ENCODE data around the gene CNR2. TPM values are rescaled to one million over a fixed set of nuclear protein-coding genes. Genes with fewer than 3 reads are reported as not detected.

The CNR2 gene
- total RNA-seq, 2 donors from 2014 or later: not detected

- Histone ChIP-seq H3K4me1 (ENCODE audit: control insufficient read depth, insufficient read depth, low read length) (peaks cover 7% of the 10 kb centered on the region), H3K27ac (ENCODE audit: low read depth, low read length) (no peak overlapping the region), H3K9ac (ENCODE audit: extremely low read depth, low read length, poor library complexity, severe bottlenecking) (no peak overlapping the region), H3K36me3 (ENCODE audit: control insufficient read depth, insufficient read depth, low read length) (no peaks in the 10 kb centered on the region), H3K27me3 (ENCODE audit: control insufficient read depth, insufficient read depth, low read length, poor library complexity, severe bottlenecking) (no peaks in the 10 kb centered on the region), H3K4me3 (ENCODE audit: low read length) (no peak overlapping the region), H3K9me3 (ENCODE audit: control insufficient read depth, low read length) (no peaks in the 10 kb centered on the region)
- H3K4me1 Mint-ChIP-seq: peaks cover 5% of the 10 kb centered on the region
- WGBS, 2 experiments (ENCODE audit: insufficient coverage in 1 of 2, insufficient read length in 1 of 2): 65 to 73% methylated on average over 9 to 12 of the region's 12 CpGs
- no peak overlapping the region for H3K27ac Mint-ChIP-seq
- H3K4me3 Mint-ChIP-seq: no peak overlapping the region
- DNase-seq: peak; percentile 93
- TF ChIP-seq CTCF (conservative IDR thresholded peaks at IDR 0.05): peak; percentile 81
- H3K9me3 Mint-ChIP-seq: no peaks in the 10 kb centered on the region
- H3K27me3 Mint-ChIP-seq (ENCODE audit: insufficient read depth): peaks cover 2% of the 10 kb centered on the region
- H3K36me3 Mint-ChIP-seq (ENCODE audit: low read depth): no peaks in the 10 kb centered on the region
Observed at GRCh38 chr1:23916209-23917131, 3.3 kb upstream of the CNR2 start.

- no peaks in the 10 kb centered on the region for H3K36me3 ChIP-seq (ENCODE audit: control insufficient read depth, insufficient read depth, low read length)
- no peak for TF ChIP-seq CTCF (conservative IDR thresholded peaks at IDR 0.05)
- Mint-ChIP-seq H3K36me3 (ENCODE audit: low read depth) (no peaks in the 10 kb centered on the region), H3K27ac (no peak overlapping the region), H3K4me1 (peaks cover 5% of the 10 kb centered on the region), H3K4me3 (no peak overlapping the region), H3K27me3 (ENCODE audit: insufficient read depth) (peaks cover 2% of the 10 kb centered on the region), H3K9me3 (no peaks in the 10 kb centered on the region)
- WGBS, 2 experiments (ENCODE audit: insufficient coverage in 1 of 2, insufficient read length in 1 of 2): 82 to 93% methylated on average over 4 to 5 of the region's 5 CpGs
- H3K9me3 ChIP-seq (ENCODE audit: control insufficient read depth, low read length): no peaks in the 10 kb centered on the region
- no peak overlapping the region for H3K9ac ChIP-seq (ENCODE audit: extremely low read depth, low read length, poor library complexity, severe bottlenecking)
- H3K27ac ChIP-seq (ENCODE audit: low read depth, low read length): no peak overlapping the region
- no peaks in the 10 kb centered on the region for H3K27me3 ChIP-seq (ENCODE audit: control insufficient read depth, insufficient read depth, low read length, poor library complexity, severe bottlenecking)
- peaks cover 7% of the 10 kb centered on the region for H3K4me1 ChIP-seq (ENCODE audit: control insufficient read depth, insufficient read depth, low read length)
- DNase-seq: no peak
- no peak overlapping the region for H3K4me3 ChIP-seq (ENCODE audit: low read length)
Observed at GRCh38 chr1:23915466-23915865, 2.3 kb upstream of the CNR2 start.

GRCh38 chr1:23914921-23915320 lies 1.8 kb upstream of the CNR2 start:
- no peaks in the 10 kb centered on the region for H3K27me3 ChIP-seq (ENCODE audit: control insufficient read depth, insufficient read depth, low read length, poor library complexity, severe bottlenecking)
- no peak overlapping the region for H3K27ac ChIP-seq (ENCODE audit: low read depth, low read length)
- Mint-ChIP-seq H3K27me3 (ENCODE audit: insufficient read depth) (peaks cover 2% of the 10 kb centered on the region), H3K4me3 (no peak overlapping the region), H3K36me3 (ENCODE audit: low read depth) (no peaks in the 10 kb centered on the region), H3K9me3 (no peaks in the 10 kb centered on the region), H3K4me1 (peaks cover 5% of the 10 kb centered on the region), H3K27ac (no peak overlapping the region)
- no peak for DNase-seq
- no peak overlapping the region for H3K4me3 ChIP-seq (ENCODE audit: low read length)
- H3K9ac ChIP-seq (ENCODE audit: extremely low read depth, low read length, poor library complexity, severe bottlenecking): no peak overlapping the region
- no peak for TF ChIP-seq CTCF (conservative IDR thresholded peaks at IDR 0.05)
- H3K9me3 ChIP-seq (ENCODE audit: control insufficient read depth, low read length): no peaks in the 10 kb centered on the region
- peaks cover 2% of the 10 kb centered on the region for H3K4me1 ChIP-seq (ENCODE audit: control insufficient read depth, insufficient read depth, low read length)
- no peaks in the 10 kb centered on the region for H3K36me3 ChIP-seq (ENCODE audit: control insufficient read depth, insufficient read depth, low read length)
- 89 to 97% methylated on average over 4 of the region's 4 CpGs for WGBS, 2 experiments (ENCODE audit: insufficient coverage in 1 of 2, insufficient read length in 1 of 2)
